Kidney capillary endothelial cell (primary cell): ENCODE measurements around the gene TMEM72.
A peak's percentile ranks its signal among the peaks of the same experiment; 100 is the strongest.

Source experiments
- DNase-seq: peaks from one replicate; pipeline ENCODE4 v3.0.0-alpha.2; 2018; ENCODE audit warnings: low spot score

TMEM72 gene

DNA sequence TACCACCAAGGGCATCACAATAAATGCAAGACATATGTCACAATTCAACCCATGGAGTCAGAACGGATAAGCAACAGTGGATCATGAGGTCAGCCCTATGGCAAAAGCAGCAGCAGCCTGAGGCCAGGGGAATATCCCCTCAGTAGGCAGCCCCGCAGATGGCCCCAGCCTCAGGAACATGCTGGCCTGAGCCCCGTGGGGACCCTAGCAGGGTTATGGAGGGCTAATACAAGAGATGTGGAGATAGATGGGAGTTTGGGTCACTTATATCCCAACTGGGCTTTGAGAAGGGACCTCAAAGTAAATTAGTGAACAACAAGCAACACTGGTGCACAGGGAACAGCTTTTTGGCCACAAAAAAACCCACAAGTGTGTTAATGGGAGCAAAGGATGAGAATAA is 9.1 kb downstream of the TMEM72 start:
- no peak for DNase-seq

DNA sequence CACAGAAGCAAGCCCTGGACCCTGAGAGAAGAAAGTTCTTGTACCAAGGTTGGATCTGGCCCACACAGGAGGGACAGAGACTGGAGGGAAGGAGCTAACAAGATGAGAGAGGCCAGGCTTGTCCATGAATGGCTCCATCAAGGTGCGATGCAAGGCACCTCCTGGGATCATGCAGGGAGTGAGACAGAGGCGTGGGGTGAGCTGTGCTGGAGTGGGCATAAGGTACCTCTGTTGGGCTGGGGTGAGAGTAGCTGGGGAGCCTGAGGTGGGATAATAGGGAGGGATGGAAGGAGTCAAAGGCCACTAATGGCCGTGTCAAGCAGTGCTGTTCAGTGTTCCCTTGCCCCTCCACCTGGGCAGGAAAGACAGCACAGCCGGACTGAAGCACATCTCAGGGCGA is 9.9 kb downstream of the TMEM72 start:
- DNase-seq = no peak

DNA sequence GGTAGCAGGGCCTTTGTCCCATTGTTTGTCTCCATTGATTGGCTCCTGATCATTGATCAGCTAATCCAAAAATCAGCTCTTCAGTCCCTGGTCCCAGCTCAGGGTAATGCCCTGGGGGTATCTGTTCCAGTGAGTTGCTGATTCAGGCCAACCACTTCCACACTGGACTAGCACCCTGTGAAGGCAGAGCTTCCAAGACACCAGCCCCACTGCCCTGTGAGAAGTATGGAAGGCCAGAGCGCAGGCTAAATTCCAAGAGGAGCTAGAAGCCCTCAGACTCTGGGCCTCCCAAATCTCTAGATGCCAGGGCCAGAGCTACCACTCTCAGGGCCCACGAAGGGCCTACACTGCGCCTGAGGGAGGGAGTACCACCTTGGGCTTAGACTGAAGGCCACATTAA is 10.4 kb downstream of the TMEM72 start:
- DNase-seq = no peak

DNA sequence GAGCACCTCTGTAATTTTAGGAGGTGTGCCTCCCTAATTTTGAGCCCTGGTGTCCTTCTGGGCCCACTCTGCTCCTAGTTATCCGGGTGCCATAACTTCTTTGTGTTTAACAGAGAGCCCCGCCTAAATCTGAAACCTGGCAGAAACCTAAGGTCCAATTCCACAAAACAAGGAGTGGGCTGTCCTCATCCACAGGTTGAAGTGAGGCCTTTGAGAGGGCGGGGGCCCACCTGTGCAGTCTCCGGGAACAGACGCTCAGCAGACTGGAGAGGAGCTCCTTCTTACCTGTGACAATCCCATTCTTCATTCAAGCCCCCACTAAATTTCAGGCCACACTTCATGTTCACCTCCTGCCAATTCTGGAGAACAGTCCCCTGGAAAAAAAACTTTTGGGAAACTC is 10.9 kb downstream of the TMEM72 start:
- no peak for DNase-seq

DNA sequence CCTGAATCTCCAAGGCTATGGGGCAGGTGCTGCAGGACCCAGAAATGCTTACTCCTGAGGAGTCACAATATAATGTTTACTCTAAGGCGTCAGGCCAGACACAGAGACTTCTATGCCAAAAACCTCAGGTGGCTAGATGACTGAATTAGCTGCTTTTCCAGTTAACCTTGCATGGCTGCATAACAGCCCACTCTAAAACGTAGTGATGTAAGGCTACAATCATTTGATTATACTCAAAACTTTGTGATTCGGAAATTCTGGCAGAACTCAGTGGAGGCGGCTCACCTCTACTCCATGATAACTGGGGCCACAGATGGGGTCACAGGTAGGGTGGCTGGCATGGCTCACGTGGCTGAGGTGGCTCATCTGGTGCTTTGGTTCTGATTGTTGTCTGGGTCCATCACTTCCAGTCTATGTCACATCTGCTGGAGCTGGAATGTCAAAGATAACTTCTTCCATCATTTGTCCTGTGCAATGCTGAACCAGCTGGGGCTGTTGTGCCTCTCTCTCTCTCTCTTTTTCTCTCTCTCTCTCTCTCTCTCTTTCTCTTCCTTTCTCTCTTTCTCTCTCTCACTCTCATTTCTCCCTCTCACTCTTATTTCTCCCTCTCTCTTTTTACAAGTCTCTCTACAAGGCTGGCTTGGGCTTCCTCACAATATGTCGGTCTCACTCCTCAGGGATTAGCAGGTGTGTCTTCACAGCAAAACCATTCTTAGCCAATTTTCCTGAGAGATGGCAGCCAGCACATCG is 11.8 kb downstream of the TMEM72 start:
- no peak for DNase-seq

DNA sequence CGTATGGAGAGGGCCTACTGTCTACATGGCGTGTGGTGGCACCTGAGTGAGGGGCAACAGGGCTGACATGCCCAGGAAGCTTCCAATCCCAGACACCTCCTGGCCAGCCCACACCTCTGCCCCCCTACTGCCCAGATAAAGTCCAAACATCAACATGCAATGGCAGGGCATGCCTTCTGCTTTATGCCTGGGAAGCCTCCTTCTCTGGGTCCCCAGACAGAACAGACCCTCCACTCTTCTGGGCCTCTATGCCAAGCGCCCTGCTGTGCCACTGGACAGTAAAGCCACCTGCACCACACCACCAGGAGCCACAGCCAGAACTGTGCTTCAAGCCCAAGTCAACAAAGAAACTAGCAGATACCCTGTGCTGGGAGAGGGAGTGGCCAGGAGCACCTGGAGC is 12.5 kb downstream of the TMEM72 start:
- DNase-seq = no peak

DNA sequence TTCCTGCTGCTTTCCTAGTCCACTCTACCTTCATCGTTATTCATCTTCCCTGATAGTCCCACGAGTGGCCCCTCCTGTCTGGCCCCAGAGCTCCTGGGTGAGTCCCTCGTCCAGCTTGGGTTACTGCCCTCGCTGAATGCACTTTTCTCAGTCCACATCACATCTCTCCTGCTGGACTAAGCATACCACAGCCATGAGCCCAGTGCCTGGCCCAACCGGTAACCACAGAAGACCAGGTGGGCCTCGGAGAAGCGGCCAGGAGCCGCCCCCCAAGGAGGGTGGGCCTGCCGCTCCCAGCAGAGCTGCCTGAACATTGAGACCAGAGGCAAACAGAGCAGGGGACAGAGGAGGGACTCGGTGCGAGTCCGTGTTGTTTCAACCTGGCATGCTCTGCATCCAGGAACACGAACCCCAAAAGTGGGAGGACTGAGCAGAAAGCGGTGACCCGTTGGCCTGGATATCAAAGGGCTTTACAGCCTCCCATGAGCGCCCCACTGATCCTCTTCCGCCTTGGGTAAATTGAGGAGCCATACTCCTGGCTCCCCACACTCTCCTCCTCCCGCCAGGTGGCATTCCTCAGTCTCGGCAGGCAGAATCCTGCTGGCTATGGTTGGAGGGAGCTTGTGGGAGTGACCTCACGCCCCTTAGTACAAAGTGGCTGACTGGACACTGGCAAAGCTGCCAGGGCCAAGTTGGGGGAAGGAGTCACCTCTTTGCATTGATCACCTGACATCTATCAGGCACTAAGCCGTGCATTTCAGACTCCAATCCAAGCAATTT is 13.3 kb downstream of the TMEM72 start:
- DNase-seq = no peak

DNA sequence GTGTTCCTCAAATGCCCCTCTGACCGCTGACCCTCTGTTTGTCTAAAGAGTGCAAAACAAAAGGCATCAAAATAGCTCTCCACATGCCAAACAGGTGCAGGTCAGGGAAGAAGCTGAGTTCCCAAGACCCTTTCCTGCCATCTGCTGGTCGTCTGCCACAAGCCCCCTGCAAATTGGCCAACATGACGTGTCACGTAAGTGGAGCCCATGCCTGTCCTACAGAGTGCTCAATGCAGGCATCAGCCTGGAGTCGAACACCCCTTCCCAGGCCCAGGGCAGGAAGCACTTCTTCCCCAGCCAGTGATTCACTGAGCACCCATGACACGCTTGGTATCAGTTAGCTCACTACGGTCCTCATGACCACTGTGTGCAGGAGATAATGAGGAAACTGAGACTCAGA is 14.1 kb downstream of the TMEM72 start:
- DNase-seq = no peak

DNA sequence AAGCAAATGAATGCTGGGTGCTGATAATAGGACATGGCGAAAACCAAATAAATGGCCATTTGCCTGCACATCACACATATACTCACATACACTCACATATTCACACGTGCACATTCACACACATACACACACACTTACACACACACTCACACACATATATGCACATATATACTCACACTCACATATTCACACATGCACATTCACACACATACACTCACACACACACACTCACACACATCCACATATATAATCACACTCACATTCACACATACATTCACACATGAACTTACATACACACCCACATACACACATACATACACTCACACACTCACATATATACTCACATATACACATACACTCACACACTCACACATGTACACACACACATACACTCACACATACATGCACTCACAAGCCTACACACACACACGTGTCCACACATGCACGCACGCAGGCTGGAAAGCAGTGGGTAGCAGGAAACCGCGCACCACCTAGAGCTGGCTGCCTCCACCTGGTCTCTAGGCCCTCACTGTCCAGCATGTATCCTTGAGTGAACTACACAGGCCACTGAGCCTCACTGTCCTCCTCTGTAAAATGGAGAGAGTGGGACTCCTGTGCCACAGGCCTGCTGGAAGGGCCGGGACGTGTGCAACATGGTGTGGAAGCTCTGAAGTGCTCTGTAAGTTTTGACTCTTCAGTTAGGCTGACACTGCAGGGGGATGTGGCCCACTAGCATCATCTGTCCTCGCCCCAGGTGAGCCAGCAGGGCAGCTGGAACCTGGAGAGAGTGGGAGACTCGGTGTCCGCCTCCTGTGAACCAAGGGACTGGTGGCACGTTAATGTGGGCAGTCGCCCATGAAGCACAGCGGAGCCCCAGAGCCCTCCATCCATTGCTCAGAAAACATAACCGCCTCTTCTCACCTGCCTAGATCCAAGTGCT is 14.9 kb downstream of the TMEM72 start:
- no peak for DNase-seq

DNA sequence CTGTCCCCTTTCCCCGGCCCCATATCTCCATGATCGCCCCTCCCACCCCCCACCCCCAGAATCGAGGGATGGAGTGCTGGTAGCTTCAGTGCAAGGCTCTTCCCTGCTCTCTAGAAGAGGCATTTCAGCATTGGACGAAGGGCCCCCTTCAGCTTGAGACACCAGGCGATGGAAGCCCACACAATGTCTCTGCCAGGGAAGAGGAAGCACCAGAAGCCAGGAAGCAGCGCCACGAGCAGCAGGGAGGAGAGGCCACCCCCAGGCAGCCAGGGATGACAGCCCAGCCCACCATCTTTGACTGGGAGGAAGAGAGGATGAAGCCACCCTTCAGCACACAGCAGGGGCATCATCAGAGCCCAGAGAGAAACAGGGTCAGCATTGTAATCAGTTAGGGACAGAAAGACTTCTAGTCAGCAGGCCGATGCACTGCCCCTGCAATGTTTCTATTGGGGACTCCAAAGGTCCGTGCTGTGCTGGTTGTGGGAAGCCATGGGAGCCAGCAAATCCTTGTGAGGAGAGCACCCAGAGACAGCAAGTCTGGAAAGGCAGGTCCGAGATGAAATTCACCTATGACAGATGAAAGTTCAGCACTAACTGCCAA is 15.7 kb downstream of the TMEM72 start:
- no peak for DNase-seq

DNA sequence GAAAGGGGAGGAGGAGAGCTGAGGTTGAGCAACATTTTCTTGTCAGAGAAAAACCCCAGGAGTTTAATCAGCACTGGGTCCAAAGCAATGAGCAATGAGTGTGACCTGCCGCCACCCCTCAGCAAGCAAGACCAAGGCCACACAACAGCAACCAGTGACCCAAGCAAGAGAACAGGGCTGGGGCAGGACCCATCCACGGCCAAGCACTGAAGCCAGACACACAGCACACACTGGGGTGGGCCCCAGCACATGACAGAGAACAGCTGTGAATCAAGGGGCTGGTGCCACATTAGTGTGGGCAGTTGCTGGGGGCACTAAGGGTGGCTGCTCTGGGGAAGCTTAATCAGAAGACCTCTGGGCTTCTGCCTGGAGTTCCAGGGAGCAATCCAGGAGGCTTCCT is 16.2 kb downstream of the TMEM72 start:
- DNase-seq = no peak

DNA sequence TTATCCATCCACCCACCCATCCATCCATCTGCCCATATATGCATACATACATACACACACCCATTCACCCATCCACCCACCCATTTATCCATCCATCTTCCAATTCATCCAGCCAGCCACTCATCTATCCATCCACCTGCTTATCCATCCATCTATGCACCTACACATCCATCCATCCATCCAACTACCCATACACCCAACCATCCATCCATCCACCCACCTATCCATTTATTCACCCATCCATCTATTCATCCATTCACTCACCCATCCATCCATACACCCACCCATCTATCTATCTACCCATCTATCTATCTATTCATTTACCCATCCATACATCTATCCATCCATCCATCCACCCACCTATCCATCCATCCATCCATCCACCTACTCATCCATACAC is 17.3 kb downstream of the TMEM72 start:
- DNase-seq = no peak

DNA sequence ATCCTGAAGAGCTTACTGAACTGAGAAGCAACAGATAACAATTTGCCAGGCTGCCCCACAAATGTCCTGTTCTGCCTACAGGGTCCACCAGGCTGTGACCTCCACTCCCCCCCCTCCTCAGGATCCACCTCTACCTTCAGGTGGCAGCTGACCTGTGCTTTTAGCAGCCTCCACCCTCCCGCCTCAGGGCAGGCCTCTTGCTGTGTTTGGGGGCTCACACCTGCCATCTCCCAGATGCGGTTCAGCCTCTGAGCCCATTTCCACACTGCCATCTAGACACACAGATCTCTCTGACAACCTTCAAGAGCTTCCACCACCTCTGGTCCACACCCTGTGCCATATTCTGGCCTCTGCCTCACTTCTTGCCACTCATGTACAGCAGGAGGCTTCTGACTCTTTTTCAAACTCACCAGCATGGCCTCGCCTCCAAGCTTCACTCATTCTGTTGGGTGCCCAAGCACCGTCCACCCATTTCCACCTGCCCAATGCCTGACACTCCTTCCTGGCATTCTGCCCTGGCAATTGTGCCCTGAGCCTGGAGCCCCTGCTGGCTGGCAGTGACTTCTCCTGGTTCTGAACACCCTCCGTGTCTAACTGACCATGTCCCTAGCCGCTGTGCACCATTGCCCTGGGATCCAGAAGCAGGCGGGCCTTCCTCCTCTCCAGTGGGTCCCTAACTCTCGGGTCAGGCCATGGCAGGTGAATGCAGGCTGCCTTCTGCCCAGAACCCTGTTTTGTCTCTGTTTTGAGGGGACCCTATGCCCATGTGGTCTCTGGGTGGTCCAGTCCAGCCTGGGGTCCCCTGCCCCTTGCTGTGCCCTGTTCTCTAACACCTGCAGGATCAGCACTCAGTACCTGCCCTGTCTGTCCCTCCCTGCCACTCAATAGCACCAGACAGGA is 18.5 kb downstream of the TMEM72 start:
- no peak for DNase-seq

DNA sequence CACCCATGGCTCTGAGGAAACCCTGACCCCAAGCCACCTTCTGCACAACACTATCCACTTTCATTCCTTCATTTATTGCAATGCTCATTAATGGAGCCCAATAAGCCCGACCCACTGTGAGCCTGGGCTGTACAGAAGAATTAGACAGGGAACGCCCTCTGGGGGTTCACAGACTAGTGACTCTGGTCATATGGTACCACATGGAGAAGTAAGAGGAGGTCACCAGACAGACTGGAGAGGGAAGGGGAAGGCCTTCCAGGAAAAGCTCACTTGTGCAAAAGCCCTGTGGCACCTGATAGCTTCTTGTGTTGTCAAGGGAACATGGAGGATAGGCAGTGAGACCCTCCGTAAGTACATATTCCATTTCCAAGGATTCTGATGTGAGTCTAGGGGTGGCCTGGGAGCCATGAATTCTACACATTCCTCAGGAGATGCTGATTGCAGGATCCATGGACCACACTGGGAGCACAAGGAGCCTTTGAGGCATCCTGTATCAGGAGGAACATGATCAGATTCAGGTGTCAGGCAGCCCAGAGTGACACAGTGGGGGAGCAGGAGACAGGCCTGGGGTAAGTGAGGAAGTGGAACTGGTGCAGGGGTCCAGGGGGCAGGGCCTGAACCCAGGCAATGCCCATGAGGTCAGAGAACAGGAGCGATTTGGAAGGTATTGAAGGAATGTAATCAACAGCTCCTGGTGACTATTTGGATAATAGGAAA is 19.9 kb downstream of the TMEM72 start:
- DNase-seq = no peak

DNA sequence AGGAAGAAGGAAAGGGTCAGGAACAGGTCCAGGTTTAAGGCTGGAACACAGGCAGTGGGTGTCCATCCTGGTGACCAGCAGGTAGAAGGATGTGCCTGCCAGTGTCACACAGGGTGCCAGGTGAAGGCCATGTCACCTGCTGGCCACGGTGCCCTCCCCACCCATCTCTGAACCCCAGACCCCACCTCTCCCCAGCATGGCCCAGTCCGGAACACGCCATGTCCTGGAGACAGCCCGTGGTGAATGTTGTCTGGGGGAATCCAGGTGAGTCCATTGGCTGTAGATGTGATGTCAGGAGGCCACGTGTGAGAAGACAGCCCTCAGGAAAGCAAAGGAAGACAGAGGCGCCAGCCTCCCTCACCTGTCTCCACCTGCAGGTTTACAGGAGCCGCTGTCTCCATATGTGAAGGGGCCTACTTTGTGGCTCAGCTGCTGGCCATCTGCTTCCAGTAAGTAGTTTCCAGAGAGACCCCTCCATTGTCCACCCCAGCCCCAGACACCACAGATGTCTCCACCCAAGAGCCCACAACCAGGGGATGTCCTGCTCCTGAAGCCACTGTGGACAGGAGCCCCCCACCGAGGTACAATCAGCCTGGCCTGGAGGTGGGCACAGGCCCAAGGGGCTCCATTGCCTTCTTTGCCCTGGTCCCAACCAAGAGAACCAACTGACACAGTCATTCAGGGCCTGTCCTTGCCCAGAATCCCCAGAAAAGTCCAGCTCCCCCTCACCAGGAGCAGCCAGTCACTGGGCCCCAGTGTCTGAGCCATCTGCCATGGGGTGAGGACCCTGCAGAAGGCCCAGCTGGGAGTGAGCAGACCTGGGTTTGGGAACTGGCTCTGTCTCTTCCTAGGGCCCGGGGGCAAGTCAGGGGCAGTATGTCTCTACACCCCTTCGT is 20.7 kb downstream of the TMEM72 start:
- DNase-seq = no peak

DNA sequence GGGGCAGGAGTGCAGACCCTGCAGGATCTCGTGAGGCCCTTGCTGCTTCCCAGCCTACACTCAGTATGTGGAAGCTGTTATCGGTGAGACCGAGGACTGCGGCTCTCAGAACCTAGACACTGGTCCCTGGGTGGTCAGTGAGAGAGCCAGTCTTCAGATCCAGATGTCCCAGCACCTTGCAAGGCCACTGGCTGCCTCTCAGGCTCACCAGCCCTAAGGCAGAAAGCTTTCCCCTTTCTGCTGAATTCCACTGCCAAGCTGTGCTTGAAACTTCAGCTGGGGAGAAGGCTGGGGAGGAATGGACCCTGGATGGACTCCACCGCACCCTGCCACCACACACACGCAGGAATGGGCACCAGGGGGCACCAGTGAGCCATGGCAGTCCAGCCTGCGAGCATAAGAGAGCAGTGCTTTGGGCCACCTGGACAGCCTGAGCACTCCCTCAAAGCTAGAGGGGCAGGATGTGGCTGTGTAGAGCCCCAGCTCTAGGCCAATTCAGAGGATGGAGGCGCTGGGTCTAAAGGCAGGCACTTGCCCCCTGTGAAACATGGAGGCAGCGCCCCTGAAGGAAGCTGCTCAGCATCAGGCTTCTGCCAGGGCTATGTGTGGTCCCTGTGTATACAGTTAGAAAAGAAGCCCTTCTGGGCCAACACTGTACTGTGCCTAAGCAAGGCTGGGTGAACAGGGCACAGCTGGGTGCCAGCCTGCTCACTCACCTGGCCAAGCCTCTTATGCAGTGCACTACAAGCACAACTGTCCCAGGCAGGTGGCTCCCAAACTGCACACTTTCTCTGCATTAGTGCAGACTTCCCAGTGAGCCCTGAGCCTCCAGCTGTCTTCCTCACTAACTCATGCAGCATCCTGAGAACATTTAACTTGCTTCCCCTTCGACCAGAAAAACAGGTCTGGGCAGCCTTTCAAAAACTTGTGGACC is 21.6 kb downstream of the TMEM72 start:
- peak; percentile 61 for DNase-seq

DNA sequence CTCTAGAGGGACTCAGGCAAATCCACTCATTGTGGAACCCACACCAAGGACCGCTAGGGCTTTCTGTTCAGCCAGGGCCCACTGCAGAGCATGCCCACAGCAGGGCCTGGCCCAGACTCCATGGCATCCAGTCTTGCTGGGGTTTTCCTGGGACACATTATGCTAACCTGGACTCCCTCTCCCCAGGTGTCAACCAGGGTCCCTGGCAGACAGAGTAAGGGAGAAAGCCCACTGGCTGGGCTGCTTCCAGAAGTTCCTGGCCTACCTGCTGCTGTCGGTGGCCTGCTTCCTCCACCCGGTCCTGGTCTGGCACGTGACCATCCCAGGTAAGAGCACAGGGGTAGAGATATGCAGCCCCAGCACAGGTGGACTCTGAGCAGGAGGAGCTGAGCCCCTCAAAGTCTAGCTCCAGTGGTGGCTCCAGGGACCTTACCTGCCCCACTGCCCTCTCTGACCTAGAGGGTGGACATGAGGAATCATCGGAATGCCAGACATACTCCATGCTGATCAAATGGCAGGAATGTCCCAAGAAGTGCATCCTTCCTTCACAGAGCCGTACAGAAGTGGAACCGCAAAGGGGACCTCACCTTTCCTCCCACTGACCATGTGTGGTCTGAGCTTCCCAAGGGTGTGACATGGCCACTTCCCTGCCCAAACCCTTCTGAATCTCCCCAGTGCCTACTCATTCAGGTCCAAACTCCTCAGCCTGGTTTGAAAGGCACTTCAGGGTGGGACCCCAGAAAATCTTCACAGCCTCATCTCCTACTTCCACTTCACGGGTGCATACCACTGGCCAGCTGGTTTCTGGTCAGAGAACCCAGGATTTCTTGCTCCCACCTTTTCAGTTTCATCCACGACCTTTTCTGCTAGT is 22.5 kb downstream of the TMEM72 start:
- no peak for DNase-seq
